ENCODE data around the gene OLFML2A.

The OLFML2A gene

GRCh38 chr9:124814164-124814535 lies 37.2 kb downstream of the OLFML2A start:
- CTCF ChIA-PET = interaction anchor here (0.6 to 1.5 kb wide), 3 partner anchors 15 to 36 kb away, joined by 3 read pairs; no protein-coding TSS in a partner anchor
- H3K27ac ChIP-seq (ENCODE audit: insufficient read depth in 1 of 2, low read depth in 1 of 2, low read length in 2 of 2, poor library complexity in 1 of 2, severe bottlenecking in 2 of 2) = no peak overlapping the region
- POLR2A ChIA-PET = no interaction called here
- no peaks in the 10 kb centered on the region for H3K27me3 ChIP-seq (replicated peaks in 2 of 5; ENCODE audit: control insufficient read depth in 4 of 5, insufficient read depth in 5 of 5, low read length in 4 of 5)
- no peaks in the 10 kb centered on the region for H3K9me3 ChIP-seq (ENCODE audit: control extremely low read depth in 1 of 5, control insufficient read depth in 4 of 5, insufficient read depth in 2 of 5, low read depth in 1 of 5, low read length in 4 of 5)
- no peak overlapping the region for H3K4me3 ChIP-seq (ENCODE audit: control insufficient read depth in 1 of 7, extremely low read depth in 1 of 7, insufficient read depth in 4 of 7, low read depth in 2 of 7, low read length in 6 of 7)
- no peak for DNase-seq
- no peaks in the 10 kb centered on the region for H3K36me3 ChIP-seq (ENCODE audit: control insufficient read depth in 4 of 4, insufficient read depth in 4 of 4, low read length in 3 of 4)
- 96% methylated on average over 5 of the region's 5 CpGs for WGBS (ENCODE audit: insufficient coverage)
- peaks cover 0 to 8% (median 2%) of the 10 kb centered on the region in 4 experiments for H3K4me1 ChIP-seq (ENCODE audit: control extremely low read depth in 1 of 4, control insufficient read depth in 4 of 4, insufficient read depth in 4 of 4, low read length in 3 of 4)

- ChIA-PET POLR2A (no interaction called here), CTCF (interaction anchor here (0.6 to 1.1 kb wide), 4 partner anchors 13 to 219 kb away, joined by 3 read pairs; no protein-coding TSS in a partner anchor)
- Histone ChIP-seq H3K9me3 (ENCODE audit: control extremely low read depth in 1 of 5, control insufficient read depth in 4 of 5, insufficient read depth in 2 of 5, low read depth in 1 of 5, low read length in 4 of 5) (no peaks in the 10 kb centered on the region), H3K27ac (ENCODE audit: insufficient read depth in 1 of 2, low read depth in 1 of 2, low read length in 2 of 2, poor library complexity in 1 of 2, severe bottlenecking in 2 of 2) (no peak overlapping the region), H3K36me3 (ENCODE audit: control insufficient read depth in 4 of 4, insufficient read depth in 4 of 4, low read length in 3 of 4) (no peaks in the 10 kb centered on the region), H3K4me3 (ENCODE audit: control insufficient read depth in 1 of 7, extremely low read depth in 1 of 7, insufficient read depth in 4 of 7, low read depth in 2 of 7, low read length in 6 of 7) (no peak overlapping the region), H3K4me1 (ENCODE audit: control extremely low read depth in 1 of 4, control insufficient read depth in 4 of 4, insufficient read depth in 4 of 4, low read length in 3 of 4) (peaks cover 0 to 8% (median 2%) of the 10 kb centered on the region in 4 experiments), H3K27me3 (replicated peaks in 2 of 5; ENCODE audit: control insufficient read depth in 4 of 5, insufficient read depth in 5 of 5, low read length in 4 of 5) (no peaks in the 10 kb centered on the region)
- 100% methylated on average over 3 of the region's 5 CpGs for WGBS (ENCODE audit: insufficient coverage)
- no peak for DNase-seq
Measured at GRCh38 chr9:124815601-124816000, 38.7 kb downstream of the OLFML2A start.

- Histone ChIP-seq H3K36me3 (ENCODE audit: control insufficient read depth in 4 of 4, insufficient read depth in 4 of 4, low read length in 3 of 4) (no peaks in the 10 kb centered on the region), H3K4me1 (ENCODE audit: control extremely low read depth in 1 of 4, control insufficient read depth in 4 of 4, insufficient read depth in 4 of 4, low read length in 3 of 4) (peaks cover 0 to 6% (median 2%) of the 10 kb centered on the region in 4 experiments), H3K9me3 (ENCODE audit: control extremely low read depth in 1 of 5, control insufficient read depth in 4 of 5, insufficient read depth in 2 of 5, low read depth in 1 of 5, low read length in 4 of 5) (no peaks in the 10 kb centered on the region), H3K27ac (ENCODE audit: insufficient read depth in 1 of 2, low read depth in 1 of 2, low read length in 2 of 2, poor library complexity in 1 of 2, severe bottlenecking in 2 of 2) (no peak overlapping the region), H3K27me3 (replicated peaks in 2 of 5; ENCODE audit: control insufficient read depth in 4 of 5, insufficient read depth in 5 of 5, low read length in 4 of 5) (no peaks in the 10 kb centered on the region), H3K4me3 (ENCODE audit: control insufficient read depth in 1 of 7, extremely low read depth in 1 of 7, insufficient read depth in 4 of 7, low read depth in 2 of 7, low read length in 6 of 7) (no peak overlapping the region)
- peak in 2 of 3 donors; percentile 31 to 63 for DNase-seq
- 76% methylated on average over 18 of the region's 18 CpGs for WGBS (ENCODE audit: insufficient coverage)
- ChIA-PET CTCF (interaction anchor here (1.3 to 2.2 kb wide), 5 partner anchors 10 to 46 kb away, joined by 3 to 9 read pairs (median 5); no protein-coding TSS in a partner anchor), POLR2A (no interaction called here)
Measured at GRCh38 chr9:124818431-124819281, 41.7 kb downstream of the OLFML2A start.

GRCh38 chr9:124820698-124821623 lies 44.0 kb downstream of the OLFML2A start:
- DNase-seq = no peak
- Histone ChIP-seq H3K27ac (ENCODE audit: insufficient read depth in 1 of 2, low read depth in 1 of 2, low read length in 2 of 2, poor library complexity in 1 of 2, severe bottlenecking in 2 of 2) (no peak overlapping the region), H3K9me3 (ENCODE audit: control extremely low read depth in 1 of 5, control insufficient read depth in 4 of 5, insufficient read depth in 2 of 5, low read depth in 1 of 5, low read length in 4 of 5) (no peaks in the 10 kb centered on the region), H3K27me3 (replicated peaks in 2 of 5; ENCODE audit: control insufficient read depth in 4 of 5, insufficient read depth in 5 of 5, low read length in 4 of 5) (no peaks in the 10 kb centered on the region), H3K4me1 (ENCODE audit: control extremely low read depth in 1 of 4, control insufficient read depth in 4 of 4, insufficient read depth in 4 of 4, low read length in 3 of 4) (peaks cover 0 to 6% (median 2%) of the 10 kb centered on the region in 4 experiments), H3K36me3 (ENCODE audit: control insufficient read depth in 4 of 4, insufficient read depth in 4 of 4, low read length in 3 of 4) (no peaks in the 10 kb centered on the region), H3K4me3 (ENCODE audit: control insufficient read depth in 1 of 7, extremely low read depth in 1 of 7, insufficient read depth in 4 of 7, low read depth in 2 of 7, low read length in 6 of 7) (no peak overlapping the region)
- 99% methylated on average over 11 of the region's 12 CpGs for WGBS (ENCODE audit: insufficient coverage)
- ChIA-PET CTCF (interaction anchor here (1.1 kb wide), 1 partner anchor 31 kb away, joined by 3 read pairs; no protein-coding TSS in a partner anchor), POLR2A (no interaction called here)

GRCh38 chr9:124828489-124829333 lies 51.8 kb downstream of the OLFML2A start:
- WGBS (ENCODE audit: insufficient coverage) = 0% methylated on average over 1 of the region's 2 CpGs
- CTCF ChIA-PET = interaction anchor here (0.6 to 15.6 kb wide), 3 partner anchors 9 to 1114 kb away, joined by 3 to 213 read pairs (median 3); partner anchors contain the start of gene WDR38

GRCh38 chr9:124829334-124829669 lies 52.4 kb downstream of the OLFML2A start:
- DNase-seq = no peak
- H3K4me1 ChIP-seq (ENCODE audit: control extremely low read depth in 1 of 4, control insufficient read depth in 4 of 4, insufficient read depth in 4 of 4, low read length in 3 of 4) = peaks cover 0 to 25% (median 23%) of the 10 kb centered on the region in 4 experiments
- H3K27me3 ChIP-seq (replicated peaks in 2 of 5; ENCODE audit: control insufficient read depth in 4 of 5, insufficient read depth in 5 of 5, low read length in 4 of 5) = no peaks in the 10 kb centered on the region
- ChIA-PET POLR2A (interaction anchor here (1.2 kb wide), 1 partner anchor 33 kb away, joined by 3 read pairs; no protein-coding TSS in a partner anchor), CTCF (interaction anchor here (0.6 to 15.6 kb wide), 3 partner anchors 15 to 53 kb away, joined by 3 to 213 read pairs (median 4); partner anchors contain the start of gene WDR38)
- H3K4me3 ChIP-seq (ENCODE audit: control insufficient read depth in 1 of 7, extremely low read depth in 1 of 7, insufficient read depth in 4 of 7, low read depth in 2 of 7, low read length in 6 of 7) = no peak overlapping the region
- H3K27ac ChIP-seq (ENCODE audit: insufficient read depth in 1 of 2, low read depth in 1 of 2, low read length in 2 of 2, poor library complexity in 1 of 2, severe bottlenecking in 2 of 2) = no peak overlapping the region
- H3K9me3 ChIP-seq (ENCODE audit: control extremely low read depth in 1 of 5, control insufficient read depth in 4 of 5, insufficient read depth in 2 of 5, low read depth in 1 of 5, low read length in 4 of 5) = no peaks in the 10 kb centered on the region
- WGBS (ENCODE audit: insufficient coverage) = 93% methylated on average over 3 of the region's 5 CpGs
- no peaks in the 10 kb centered on the region for H3K36me3 ChIP-seq (ENCODE audit: control insufficient read depth in 4 of 4, insufficient read depth in 4 of 4, low read length in 3 of 4)

More at GRCh38 chr9:124828489-124829333, 51.8 kb downstream of the OLFML2A start:
- Histone ChIP-seq H3K27me3 (replicated peaks in 2 of 5; ENCODE audit: control insufficient read depth in 4 of 5, insufficient read depth in 5 of 5, low read length in 4 of 5) (no peaks in the 10 kb centered on the region), H3K27ac (ENCODE audit: insufficient read depth in 1 of 2, low read depth in 1 of 2, low read length in 2 of 2, poor library complexity in 1 of 2, severe bottlenecking in 2 of 2) (no peak overlapping the region), H3K4me3 (ENCODE audit: control insufficient read depth in 1 of 7, extremely low read depth in 1 of 7, insufficient read depth in 4 of 7, low read depth in 2 of 7, low read length in 6 of 7) (no peak overlapping the region), H3K9me3 (ENCODE audit: control extremely low read depth in 1 of 5, control insufficient read depth in 4 of 5, insufficient read depth in 2 of 5, low read depth in 1 of 5, low read length in 4 of 5) (no peaks in the 10 kb centered on the region), H3K36me3 (ENCODE audit: control insufficient read depth in 4 of 4, insufficient read depth in 4 of 4, low read length in 3 of 4) (no peaks in the 10 kb centered on the region), H3K4me1 (ENCODE audit: control extremely low read depth in 1 of 4, control insufficient read depth in 4 of 4, insufficient read depth in 4 of 4, low read length in 3 of 4) (peaks cover 0 to 25% (median 23%) of the 10 kb centered on the region in 4 experiments)
- DNase-seq = no peak
- POLR2A ChIA-PET = no interaction called here
